Middle frontal gyrus (tissue), 1 donor: ENCODE data around the gene TIAM1.

ENCODE experiments used
- DNase-seq: peaks from one replicate; pipeline ENCODE4 v3.0.0-alpha.2; 2015; ENCODE audit warnings: low spot score; ENCODE audit errors: extremely low spot score

The TIAM1 gene

DNA sequence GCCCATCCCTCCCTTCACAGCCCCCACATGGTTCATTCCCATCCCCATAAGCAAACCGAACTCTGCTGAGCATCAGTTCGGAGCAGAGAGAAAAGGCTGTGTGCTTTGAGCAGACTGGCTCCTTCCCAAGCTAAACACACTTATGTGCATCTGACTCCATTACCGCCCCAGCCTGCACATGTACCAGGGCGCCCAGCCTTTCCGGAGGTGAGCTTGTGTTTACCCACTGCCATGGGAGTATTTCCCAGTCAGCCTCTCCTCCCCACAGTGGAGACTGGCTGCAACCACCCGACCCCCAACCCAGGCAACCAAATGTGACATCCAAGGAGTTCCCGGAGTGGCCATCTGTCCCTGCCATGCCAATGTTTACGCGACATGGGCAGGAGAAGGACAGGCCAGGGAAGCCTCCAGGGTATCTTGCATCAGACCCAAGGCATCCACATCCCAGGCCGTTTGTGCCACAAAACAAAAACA, 9.4 kb downstream of the TIAM1 start:
- DNase-seq, result no peak

DNA sequence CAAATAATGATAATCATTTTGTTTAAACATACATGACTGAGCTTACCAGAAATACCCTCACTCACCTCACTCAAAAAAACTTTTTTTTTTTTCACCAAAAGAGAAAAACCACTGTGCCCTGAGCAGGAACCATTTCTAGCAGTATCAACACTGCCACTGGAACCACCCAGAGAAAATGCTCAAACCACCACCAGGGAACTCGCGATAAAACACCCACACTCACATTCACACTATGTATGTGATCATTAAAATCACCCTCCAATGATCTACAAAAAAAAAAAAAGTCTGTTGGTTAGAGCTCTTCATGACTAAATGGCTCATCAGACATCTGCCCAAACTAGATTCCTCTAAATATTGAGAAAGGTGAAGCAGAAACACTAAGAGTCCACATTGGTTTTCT, 11.5 kb downstream of the TIAM1 start:
- DNase-seq, result no peak

DNA sequence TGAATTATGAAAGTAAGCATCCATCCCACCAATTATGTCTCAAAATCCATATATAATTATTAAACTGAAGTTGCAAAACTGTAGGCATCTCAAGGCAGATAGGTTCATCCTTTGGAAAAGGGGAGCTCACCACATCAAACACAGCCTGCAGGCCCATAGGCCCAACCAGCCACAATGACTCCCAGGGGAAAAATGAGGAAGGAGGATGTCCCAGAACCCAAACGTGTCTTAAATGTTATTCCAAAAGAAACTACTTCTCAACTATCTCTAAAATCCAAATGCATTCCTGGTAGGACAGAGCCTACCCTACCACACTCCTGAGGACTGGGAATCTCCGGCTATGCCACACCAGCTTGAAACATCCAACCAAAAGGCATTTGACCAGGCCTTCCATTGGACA, 12.8 kb downstream of the TIAM1 start:
- DNase-seq, result no peak

DNA sequence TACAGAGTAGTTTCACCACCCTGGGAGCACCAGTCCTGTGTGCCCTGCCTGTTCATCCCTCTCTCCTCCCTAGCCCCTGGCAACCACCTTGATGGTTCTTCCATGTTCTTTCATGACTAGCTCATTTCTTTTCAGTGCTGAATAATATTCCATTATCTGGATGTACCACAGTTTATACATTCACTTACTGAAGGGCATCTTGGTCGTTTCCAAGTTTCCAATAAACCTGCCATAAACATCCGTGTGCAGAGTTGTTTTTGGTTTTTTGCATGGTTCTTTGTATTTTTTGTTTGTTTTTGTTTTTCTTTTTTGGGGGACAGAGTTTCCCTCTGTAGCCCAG, 13.9 kb downstream of the TIAM1 start:
- DNase-seq, result no peak

DNA sequence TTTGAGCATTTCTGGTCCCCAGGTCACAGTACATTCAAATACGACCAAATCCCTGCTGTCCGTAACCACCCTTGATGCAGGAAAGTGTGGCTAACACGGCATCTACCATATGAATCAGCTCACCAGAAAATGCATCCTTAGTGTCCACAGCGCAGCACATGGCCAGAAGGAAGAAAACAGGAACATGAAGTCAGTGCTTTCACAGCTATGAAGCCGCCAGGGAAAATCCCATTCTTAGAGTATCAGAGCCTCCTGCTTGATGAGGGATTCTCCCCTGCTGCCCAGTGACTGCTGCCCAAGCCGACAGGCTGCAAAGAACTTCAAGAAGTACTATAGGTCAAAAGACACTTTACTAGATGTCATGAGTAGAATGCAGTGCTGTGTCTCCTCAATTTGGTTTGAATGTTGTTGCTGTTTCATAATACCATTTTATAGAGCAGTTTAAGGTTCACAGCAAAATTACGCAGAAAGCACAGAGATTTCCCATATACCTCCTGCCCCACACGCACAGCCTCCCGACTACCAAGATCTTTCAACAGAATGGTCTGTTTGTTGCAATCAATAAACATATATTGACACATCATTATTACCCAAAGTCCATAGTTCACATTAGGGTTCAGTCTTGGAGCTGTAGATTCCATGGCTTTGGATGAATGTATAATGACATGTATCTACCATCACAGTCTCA, 14.5 kb downstream of the TIAM1 start:
- DNase-seq, result no peak

DNA sequence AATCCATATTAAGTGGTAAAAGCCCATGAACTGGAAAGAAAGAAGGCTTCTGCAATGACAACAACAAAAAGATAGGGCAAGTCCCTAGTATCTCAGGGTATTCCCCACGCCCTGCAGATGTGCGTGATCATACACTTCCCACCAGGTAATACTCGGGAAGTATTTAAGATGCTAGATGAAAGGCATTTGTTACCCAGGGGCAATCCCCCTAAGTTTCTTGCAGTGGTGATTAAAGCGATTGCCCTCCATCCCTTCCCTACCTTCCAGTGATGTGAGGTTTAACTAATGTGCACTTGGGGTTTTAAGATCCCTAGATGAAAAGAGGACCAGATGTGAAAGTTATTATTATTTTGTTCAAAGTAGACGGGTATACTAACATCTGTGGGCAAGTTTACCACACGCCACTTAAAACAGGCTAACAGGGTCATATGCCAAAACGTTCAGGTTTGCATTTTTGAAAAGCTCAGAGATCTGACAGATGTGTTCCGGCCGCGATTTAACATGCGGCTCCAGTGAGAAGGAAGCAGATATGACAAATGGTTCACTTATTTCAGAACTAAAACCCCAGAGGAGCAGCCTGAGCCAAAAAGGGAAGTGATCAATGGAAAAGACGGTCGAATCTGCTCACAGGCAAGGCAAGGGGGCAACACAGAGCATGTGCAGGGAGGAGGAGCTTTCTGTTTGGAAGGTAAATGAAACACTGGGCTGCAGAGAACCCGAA, 17.4 kb downstream of the TIAM1 start:
- no peak for DNase-seq

DNA sequence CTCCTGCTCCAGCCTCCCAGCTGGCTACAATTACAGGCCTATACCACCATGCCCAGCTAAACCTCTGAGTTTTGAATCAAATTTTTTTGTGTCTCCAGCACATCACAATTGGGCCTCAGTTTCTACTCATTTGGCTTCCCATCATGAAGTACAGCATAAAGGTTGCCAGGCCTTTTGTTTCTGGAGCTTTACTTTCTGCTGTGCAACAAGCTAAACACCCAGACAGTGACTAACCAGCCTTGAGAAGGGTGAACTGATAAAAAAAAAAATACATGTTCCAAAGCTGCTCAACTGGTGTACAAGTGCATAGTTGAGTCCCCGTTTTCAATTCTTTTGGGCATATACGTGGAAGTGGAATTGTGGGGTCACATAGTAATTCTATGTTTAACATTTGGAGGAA, 25.1 kb downstream of the TIAM1 start:
- no peak for DNase-seq

DNA sequence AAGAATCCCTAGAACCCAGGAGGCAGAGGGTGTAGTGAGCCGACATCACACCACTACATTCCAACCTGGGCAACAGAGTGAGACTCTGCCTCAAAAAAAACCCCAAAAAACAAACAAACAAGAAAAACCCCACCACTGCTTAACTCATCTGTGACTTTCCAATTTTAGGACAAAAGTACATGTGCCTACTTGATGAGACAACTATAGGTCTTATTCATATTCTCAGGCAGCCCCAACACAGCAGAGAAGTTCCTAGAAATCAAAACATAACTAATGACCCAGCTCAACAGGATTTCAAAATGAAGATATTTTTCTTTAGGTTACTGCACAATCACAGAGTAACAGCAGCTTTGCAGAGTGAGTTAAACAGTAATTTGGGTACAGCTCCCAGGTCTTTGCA, 26.4 kb downstream of the TIAM1 start:
- DNase-seq, result no peak

DNA sequence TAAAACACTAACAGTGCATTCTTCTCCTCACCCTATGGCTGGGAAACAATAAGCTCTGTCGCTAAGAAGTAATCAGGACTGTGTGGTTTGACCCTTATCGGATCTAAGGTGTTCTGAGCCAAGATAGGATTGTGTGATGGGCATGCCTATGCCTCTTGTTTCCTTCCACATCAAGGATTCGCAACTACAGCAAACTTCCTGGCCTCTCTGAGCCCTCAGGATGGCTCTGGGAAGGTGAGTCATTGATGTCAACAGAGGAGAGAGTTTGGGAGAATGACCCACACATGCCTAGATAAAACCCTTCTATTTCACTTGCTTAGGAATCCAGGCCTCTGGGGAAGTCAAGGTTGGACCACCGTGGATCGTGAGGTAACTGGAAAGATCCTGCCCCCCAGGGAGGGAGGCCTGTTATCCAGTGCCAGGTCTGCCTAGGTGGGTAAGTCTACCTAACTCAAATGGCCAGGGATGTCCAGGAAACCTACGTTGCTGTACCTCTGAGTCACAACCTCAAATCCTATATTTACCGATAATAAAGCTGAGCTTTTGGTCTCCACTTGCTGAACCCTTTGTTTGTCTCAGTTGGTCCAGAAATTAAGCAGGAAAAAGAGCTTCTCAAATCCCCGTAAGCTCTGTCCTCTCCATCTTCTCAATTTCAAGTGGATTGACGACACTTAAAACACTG, 27.4 kb downstream of the TIAM1 start:
- DNase-seq, result no peak

DNA sequence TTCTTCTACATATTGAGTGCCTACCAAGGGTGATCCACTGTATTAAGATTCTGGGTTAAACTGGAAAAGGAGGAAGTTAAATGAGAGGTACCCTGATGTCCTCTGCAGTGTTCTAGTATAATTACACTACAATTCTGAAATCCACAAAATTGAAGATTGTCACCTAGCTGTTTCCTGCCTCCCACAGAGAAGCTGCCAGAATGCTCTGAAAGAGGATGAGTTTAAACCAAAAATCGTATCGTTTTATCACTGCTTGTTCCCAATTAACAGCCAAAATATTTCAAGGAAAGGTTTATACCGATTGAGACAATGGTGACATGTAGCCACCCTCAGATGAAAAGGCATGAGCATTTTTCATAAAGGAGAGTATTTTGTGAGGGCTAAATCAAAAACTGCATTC, 28.0 kb downstream of the TIAM1 start:
- no peak for DNase-seq

DNA sequence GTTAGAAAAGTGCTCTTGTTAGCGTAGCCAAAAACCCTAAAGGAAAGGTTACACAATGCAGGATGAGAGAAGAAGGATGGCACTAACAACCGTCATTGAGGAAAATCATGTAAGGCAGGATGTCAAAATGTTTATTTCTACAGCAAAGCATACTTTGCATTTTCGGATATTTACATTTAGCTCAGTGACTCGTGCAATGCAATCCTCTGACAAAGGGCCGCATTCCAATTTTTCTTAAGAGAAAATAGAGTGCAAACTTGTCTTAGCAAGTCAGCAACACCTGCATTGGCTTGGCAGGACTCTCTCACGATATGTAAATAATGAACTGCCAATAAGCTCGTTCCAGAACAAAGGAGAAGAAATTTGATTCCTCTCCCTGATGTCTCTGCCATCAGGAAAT, 33.3 kb downstream of the TIAM1 start:
- DNase-seq, result no peak

DNA sequence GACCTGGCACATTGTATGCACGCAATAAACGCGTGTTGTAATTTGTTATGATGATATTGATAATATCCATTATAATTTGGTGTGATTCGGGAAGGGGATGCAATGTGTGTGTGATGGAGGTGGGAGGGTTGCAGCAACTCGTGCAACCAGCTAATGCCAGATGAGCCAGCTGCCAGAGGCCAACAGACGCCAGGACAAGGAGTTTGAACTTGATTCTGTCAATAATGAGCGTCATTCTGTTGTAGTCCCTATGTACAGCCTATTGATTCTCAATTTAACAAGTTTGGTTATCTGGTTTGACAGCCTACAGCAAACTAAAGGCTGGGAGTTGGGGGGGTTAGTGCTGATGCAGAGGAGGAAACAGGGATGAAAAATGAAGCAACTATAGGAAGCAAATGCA, 35.5 kb downstream of the TIAM1 start:
- no peak for DNase-seq

DNA sequence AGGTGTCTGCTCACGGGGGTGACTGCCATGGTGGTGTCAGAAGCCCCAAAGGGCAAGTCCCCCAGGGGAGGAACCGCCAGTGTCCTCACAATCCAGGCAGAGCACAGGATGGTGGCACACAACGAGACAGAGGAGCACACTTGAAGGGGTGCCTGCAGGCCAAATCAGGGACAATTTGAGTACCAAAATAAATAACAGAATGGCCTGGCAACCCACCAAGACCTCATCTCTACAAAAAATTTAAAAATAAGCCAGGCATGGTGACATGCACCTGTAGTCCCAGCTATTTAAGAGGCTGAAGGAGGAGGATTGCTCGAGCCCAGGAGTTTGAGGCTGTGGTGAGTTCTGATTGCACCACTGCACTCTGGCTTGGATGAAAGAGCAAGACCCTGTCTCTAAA, 38.2 kb downstream of the TIAM1 start:
- DNase-seq, result no peak

DNA sequence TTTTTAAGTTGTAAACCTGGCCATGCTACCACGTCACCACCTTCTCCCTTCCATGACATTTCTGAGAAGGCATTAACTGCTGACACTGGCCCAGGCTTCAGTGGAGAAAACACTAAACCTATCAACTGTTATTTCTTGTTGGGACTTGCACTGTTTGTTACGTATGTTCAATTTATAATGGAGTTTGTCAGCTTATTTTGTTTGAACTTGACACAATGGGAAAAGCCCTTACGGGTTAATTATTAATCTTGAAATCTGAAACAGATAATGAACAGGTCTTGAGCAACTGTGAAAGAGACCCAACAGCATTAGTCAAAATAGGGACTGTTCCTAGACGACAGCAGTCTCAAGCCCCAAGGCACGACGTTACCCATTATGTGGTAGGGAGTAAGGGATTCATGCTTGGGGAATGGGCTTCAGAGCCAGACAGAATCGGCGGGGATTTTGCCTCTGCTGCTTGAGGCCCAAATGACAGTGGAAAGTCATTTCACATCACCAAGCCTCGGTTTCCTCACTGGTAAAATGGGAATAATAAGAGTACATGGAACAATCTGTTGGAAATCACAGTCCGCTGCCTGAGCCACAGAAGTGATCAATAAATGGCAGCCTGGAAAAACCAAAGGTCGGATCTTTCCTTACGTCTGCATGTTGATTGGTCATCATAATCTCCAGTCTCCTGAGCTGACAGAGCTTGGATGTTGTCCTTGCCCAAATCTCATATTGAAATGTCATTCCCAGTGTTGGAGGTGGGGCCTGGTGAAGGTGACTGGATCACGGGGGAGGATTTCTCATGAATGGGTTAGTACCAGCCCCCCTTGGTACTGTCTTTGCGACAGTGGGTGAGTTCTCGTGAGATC, 44.5 kb downstream of the TIAM1 start:
- no peak for DNase-seq

DNA sequence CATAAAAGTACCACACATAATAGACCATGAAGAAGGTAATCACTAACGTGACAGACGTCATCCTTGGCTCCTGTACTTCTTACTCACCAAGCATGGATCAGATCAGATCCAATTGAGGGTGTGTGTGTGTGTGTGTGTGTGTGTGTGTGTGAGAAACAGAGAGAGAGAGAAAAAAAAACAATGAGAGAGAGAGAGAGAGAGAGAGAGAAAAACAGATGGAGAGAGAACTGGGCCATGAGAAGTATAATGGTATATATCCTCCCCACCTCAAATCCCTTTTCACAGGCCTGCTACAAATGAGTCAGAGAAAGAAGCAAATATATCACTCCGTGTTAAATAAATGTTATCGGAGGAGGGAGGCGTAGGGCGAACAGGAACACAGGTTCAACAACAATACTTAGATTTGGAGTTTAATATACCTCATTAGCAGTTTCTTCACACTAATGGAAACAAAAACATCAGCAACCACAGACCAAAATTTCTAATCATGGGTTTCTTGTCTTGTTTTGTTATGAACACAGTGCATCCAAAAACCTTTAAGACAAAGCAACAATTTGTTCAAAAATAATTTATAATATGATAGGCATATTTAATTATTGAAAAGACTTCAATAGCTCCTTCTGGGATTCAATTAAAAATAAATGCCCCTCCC, 45.3 kb downstream of the TIAM1 start:
- no peak for DNase-seq

DNA sequence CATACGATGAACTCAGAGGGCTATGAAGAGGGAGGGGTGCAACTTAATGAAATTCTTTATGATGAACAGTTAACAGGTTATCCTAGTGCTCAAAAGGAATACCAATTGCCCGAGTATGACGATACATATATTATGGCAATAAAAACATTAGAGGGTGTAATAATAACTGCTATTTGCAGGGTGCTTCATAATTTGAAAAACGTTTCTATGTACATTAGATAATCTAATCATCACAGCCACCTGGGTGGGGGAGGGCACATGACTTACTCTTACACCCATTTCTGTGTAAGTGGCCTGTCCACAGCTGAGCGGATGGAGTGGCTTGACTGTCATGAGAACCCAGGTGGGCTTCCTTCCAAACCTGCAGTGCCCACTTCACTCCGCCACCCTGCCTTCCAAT, 46.3 kb downstream of the TIAM1 start:
- no peak for DNase-seq

DNA sequence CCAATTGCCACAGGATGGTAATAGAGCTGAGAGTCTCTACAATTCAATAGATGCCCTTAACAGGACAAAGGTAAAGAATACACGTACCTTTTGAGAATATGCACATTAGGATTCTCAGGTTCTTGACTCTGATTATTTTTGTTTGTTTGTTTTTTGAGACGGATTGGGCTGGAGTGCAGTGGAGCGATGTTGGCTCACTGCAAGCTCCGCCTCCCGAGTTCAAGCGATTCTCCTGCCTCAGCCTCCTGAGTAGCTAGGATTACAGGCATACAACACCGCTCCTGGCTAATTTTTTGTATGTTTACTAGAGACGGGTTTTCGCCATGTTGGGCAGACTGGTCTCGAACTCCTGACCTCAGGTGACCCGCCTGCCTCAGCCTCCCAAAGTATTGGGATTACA, 48.4 kb downstream of the TIAM1 start:
- no peak for DNase-seq

DNA sequence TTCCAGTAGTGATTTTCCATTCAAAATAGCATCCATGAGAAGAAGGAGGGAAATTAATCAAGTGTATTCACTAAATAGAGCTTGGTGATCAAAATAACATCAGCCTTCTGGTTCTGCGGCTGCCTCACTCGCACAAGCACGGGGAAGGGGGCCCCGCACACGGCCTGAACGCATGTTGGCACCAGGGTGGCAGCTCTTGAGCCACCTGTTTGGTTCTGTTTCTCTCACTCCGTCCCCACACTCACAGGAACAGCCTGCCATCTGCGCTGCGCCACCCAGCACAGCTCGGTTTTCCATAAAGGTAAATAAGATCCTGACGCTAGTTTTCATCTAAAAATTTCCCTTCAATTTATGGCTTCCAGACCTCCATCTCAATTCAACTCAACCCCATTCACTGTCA, 49.4 kb downstream of the TIAM1 start:
- no peak for DNase-seq

DNA sequence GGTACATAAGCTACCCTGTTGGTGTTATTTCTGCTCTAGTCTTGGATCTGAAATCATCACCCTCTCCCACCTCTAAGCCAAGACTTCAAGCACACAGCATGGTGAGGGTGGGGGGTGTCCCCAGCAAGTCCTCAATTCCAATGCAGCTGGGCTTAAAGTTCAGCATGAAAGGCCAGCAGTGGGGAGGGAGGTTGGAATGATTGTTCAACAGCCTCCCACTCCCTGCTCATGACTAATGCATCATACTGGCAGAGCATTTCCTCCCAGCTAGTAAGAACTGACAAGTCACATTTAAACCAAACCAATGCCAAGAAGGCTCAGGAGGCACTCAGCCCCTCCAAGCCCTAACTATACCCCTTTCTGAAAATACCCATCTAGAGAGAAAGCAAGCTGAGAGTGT, 50.1 kb downstream of the TIAM1 start:
- DNase-seq, result no peak

DNA sequence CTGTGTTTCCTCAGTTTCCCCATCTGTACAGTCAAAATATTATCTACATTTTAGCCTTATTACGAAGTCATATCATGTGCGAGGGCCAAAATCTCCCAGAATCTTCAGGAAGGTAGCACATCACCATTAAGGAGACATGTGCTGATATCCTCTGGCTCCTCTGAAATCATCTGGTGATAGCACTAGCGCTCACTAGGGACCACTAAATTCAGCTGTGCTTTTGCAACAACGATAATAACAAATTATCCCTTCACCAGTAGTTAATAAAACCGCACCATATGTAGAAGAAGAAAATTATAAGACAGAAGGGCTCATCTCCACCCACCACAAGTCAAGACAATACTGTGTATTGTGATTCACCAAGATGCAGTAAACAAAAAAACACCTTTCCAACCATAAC, 53.3 kb downstream of the TIAM1 start:
- no peak for DNase-seq

DNA sequence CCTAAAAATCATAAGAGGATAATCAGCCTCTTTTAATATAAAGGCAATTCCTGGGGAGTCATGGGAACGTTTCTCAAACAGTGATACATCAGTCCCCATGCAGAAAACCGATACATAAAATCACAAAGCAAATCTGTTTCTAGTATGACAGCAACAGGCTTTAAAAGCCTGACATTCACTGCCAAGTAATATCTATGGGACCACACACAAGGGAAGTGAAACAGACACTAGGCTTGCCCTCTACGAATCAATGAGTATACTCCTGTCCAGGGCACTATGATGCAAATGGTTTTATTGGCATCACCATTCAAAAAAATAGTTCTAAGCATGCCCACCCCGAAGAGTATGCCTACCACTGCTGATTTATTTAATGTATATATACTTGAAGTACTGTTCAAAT, 54.4 kb downstream of the TIAM1 start:
- DNase-seq, result no peak
